ENCODE results near the gene EGFL8. TPM values are rescaled to one million over a fixed set of nuclear protein-coding genes. Genes with fewer than 3 reads are reported as not detected.

Gene EGFL8
- total and polyA plus RNA-seq, 2 donors (not counting 3 experiments of a cell fraction or from before 2014, with no cell fraction given) = 9.0 to 12.6 TPM

DNA sequence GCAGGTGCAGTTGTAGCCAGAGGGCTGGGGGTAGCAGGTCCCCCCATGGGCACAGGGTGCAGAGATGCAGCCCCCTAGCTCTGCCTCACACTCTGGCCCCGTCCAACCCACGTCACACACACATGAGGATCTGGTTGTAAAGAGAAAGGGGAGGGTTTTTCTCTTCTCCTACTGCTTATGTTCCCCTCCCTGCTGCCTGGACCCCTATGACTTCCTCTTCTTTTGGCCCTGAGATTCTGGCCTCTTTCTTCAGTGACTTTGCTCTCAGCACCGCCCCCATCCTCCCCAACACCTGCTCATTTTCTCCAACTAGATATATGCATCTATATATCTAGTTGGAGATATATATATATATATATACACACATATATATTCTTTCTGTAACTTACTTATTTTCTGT is 49.7 kb downstream of the EGFL8 start:
- Histone ChIP-seq H3K79me2 (ENCODE audit: control insufficient read depth, insufficient read depth, low read length) (no peaks in the 10 kb centered on the region), H3K9ac (replicated peaks; ENCODE audit: extremely low read depth, insufficient read depth, low read length) (no peak overlapping the region), H3K4me3 (replicated peaks in 1 of 3; ENCODE audit: insufficient read depth in 1 of 3, low read depth in 1 of 3, low read length in 3 of 3) (no peak overlapping the region), H3K36me3 (ENCODE audit: control insufficient read depth in 2 of 2, extremely low read depth in 1 of 2, insufficient read depth in 2 of 2, low read length in 2 of 2) (peaks cover 14 to 18% of the 10 kb centered on the region in 2 experiments), H3K9me3 (replicated peaks; ENCODE audit: control insufficient read depth, insufficient read depth, low read length) (no peaks in the 10 kb centered on the region), H3K27me3 (ENCODE audit: control insufficient read depth in 2 of 2, insufficient read depth in 2 of 2, low read length in 2 of 2) (no peaks in the 10 kb centered on the region), H3K9me1 (replicated peaks; ENCODE audit: control insufficient read depth, extremely low read depth, insufficient read depth, low read length) (no peaks in the 10 kb centered on the region), H3K4me2 (ENCODE audit: insufficient read depth, low read length) (no peak overlapping the region), H4K20me1 (replicated peaks; ENCODE audit: control insufficient read depth, extremely low read depth, insufficient read depth, low read length) (no peaks in the 10 kb centered on the region), H3K4me1 (ENCODE audit: control insufficient read depth, extremely low read depth, insufficient read depth, low read length) (no peaks in the 10 kb centered on the region), H3K27ac (ENCODE audit: insufficient read depth, low read depth, low read length) (no peak overlapping the region), H2AFZ (ENCODE audit: low read depth, low read length) (no peak overlapping the region)
- FAIRE-seq = no peak
- intact Hi-C loops (cut with micrococcal nuclease) (no loop called here), dilution Hi-C loops (cut with MboI; ENCODE audit: extremely low pct_ligation_motif_present, low sequenced_read_pairs) (no loop called here)
- no TSS peak for BruUV-seq (replicated peaks)
- CTCF ChIA-PET = interaction anchor here (1.0 kb wide), 1 partner anchor 19 kb away, joined by 3 read pairs; no protein-coding TSS in a partner anchor
- no peak for TF ChIP-seq MYC (IDR thresholded peaks at IDR 0.05; ENCODE audit: low read depth, low read length)
- no peak for TF ChIP-seq FOS (IDR thresholded peaks at IDR 0.05; ENCODE audit: borderline replicate concordance, insufficient read depth, low read length)
- no peak for TF ChIP-seq POLR2A (IDR thresholded peaks at IDR 0.05; ENCODE audit: low read depth, low read length)
- no peak for TF ChIP-seq JUN (IDR thresholded peaks at IDR 0.05; ENCODE audit: borderline replicate concordance, insufficient read depth, insufficient read length, low read depth)
- TF ChIP-seq, protein P1, sequence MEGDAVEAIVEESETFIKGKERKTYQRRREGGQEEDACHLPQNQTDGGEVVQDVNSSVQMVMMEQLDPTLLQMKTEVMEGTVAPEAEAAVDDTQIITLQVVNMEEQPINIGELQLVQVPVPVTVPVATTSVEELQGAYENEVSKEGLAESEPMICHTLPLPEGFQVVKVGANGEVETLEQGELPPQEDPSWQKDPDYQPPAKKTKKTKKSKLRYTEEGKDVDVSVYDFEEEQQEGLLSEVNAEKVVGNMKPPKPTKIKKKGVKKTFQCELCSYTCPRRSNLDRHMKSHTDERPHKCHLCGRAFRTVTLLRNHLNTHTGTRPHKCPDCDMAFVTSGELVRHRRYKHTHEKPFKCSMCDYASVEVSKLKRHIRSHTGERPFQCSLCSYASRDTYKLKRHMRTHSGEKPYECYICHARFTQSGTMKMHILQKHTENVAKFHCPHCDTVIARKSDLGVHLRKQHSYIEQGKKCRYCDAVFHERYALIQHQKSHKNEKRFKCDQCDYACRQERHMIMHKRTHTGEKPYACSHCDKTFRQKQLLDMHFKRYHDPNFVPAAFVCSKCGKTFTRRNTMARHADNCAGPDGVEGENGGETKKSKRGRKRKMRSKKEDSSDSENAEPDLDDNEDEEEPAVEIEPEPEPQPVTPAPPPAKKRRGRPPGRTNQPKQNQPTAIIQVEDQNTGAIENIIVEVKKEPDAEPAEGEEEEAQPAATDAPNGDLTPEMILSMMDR (IDR thresholded peaks at IDR 0.05; ENCODE audit: extremely low read depth in 1 of 2, insufficient read depth in 1 of 2, low read depth in 1 of 2, low read length in 2 of 2) = no peak
- no peak for TF ChIP-seq GATA2 (IDR thresholded peaks at IDR 0.05; ENCODE audit: insufficient read depth, insufficient read length, low read depth, low read length)
- no peak for TF ChIP-seq POLR2AphosphoS5 (IDR thresholded peaks at IDR 0.05; ENCODE audit: insufficient read depth, low read depth, low read length)
- no peak for TF ChIP-seq EZH2 (IDR thresholded peaks at IDR 0.05; ENCODE audit: borderline replicate concordance, low read depth, low read length, severe bottlenecking)
- TF ChIP-seq, protein P2, sequence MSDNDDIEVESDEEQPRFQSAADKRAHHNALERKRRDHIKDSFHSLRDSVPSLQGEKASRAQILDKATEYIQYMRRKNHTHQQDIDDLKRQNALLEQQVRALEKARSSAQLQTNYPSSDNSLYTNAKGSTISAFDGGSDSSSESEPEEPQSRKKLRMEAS (IDR thresholded peaks at IDR 0.05; ENCODE audit: insufficient read depth, insufficient read length) = no peak
- no peak for DNase-seq (ENCODE audit: low read depth, low spot score)
- POLR2A ChIA-PET = no interaction called here

All from endothelial cell of umbilical vein (primary cell).